Neuronal stem cell (in vitro differentiated cells): ENCODE results near the gene PATJ.

ENCODE experiments used
- DNase-seq: peaks from one replicate; pipeline ENCODE4 v3.0.0-alpha.2; 2013; ENCODE audit warnings: low spot score
- H2AFZ ChIP-seq: one replicate; pipeline ENCODE4 v1.6.1; 2013; ENCODE audit warnings: mild to moderate bottlenecking, low read length, inconsistent platforms
- H2AK5ac ChIP-seq: 2 replicates; pipeline ENCODE4 v1.6.1; 2013; ENCODE audit warnings: low read depth, mild to moderate bottlenecking, inconsistent platforms, low read length, moderate library complexity, mixed read lengths
- H2BK120ac ChIP-seq: 2 replicates; pipeline ENCODE4 v1.6.1; 2013; ENCODE audit warnings: low read depth, mild to moderate bottlenecking, inconsistent platforms, low read length, moderate library complexity, mixed read lengths
- H2BK12ac ChIP-seq: one replicate; pipeline ENCODE4 v1.6.1; 2013; ENCODE audit warnings: low read length, inconsistent platforms
- H2BK15ac ChIP-seq: 2 replicates; pipeline ENCODE4 v1.6.1; 2013; ENCODE audit warnings: mild to moderate bottlenecking, low read length, inconsistent platforms, mixed read lengths
- H2BK5ac ChIP-seq: one replicate; pipeline ENCODE4 v1.6.1; 2013; ENCODE audit warnings: inconsistent platforms, mild to moderate bottlenecking, low read length, moderate library complexity
- H3K14ac ChIP-seq: one replicate; pipeline ENCODE4 v1.6.1; 2013; ENCODE audit warnings: low read length, inconsistent platforms
- H3K18ac ChIP-seq: 2 replicates; pipeline ENCODE4 v1.6.1; 2013; ENCODE audit warnings: low read length, inconsistent platforms
- H3K23ac ChIP-seq: 2 replicates; pipeline ENCODE4 v1.6.1; 2013; ENCODE audit warnings: low read depth, mild to moderate bottlenecking, mixed read lengths, low read length, inconsistent platforms; ENCODE audit not compliant: poor library complexity
- H3K27ac ChIP-seq: replicated peaks from 3 replicates; pipeline ENCODE4 v1.5.1; 2013; ENCODE audit warnings: low read length, inconsistent platforms
- H3K27me3 ChIP-seq, 3 experiments: 2 replicates each; pipeline ENCODE4 v1.6.1; 2013; ENCODE audit warnings: low read length in 3 of 3, mild to moderate bottlenecking in 2 of 3, inconsistent platforms in 1 of 3, low read depth in 1 of 3, mixed read lengths in 1 of 3, moderate library complexity in 1 of 3; ENCODE audit not compliant: control insufficient read depth in 3 of 3, insufficient read depth in 3 of 3
- H3K36me3 ChIP-seq, 2 donors: replicated peaks in 1 of 2; 2 replicates each; pipeline ENCODE4 v1.6.1; 2013; ENCODE audit warnings: low read length in 2 of 2; ENCODE audit not compliant: control insufficient read depth in 2 of 2, insufficient read depth in 2 of 2
- H3K4ac ChIP-seq: 2 replicates; pipeline ENCODE4 v1.6.1; 2013; ENCODE audit warnings: inconsistent platforms, mild to moderate bottlenecking, low read length, moderate library complexity
- H3K4me1 ChIP-seq, 2 donors: 1 replicate in 1 of 2; 2 replicates in 1 of 2; pipeline ENCODE4 v1.6.1; 2013; ENCODE audit warnings: low read length in 2 of 2, low read depth in 1 of 2; ENCODE audit not compliant: control insufficient read depth in 2 of 2, insufficient read depth in 1 of 2
- H3K4me2 ChIP-seq: one replicate; pipeline ENCODE4 v1.6.1; 2013; ENCODE audit warnings: mild to moderate bottlenecking, low read length, inconsistent platforms; ENCODE audit not compliant: insufficient read depth, poor library complexity, severe bottlenecking
- H3K4me3 ChIP-seq, 2 donors: 2 replicates each; pipeline ENCODE4 v1.5.1; 2013; ENCODE audit warnings: low read length in 2 of 2, mild to moderate bottlenecking in 2 of 2, inconsistent platforms in 1 of 2, moderate library complexity in 1 of 2
- H3K79me1 ChIP-seq: one replicate; pipeline ENCODE4 v1.6.1; 2013; ENCODE audit warnings: low read depth, mild to moderate bottlenecking, inconsistent platforms, low read length, moderate library complexity
- H3K9ac ChIP-seq: one replicate; pipeline ENCODE4 v1.6.1; 2013; ENCODE audit warnings: mild to moderate bottlenecking, low read depth, low read length, inconsistent platforms; ENCODE audit not compliant: poor library complexity
- H3K9me3 ChIP-seq, 2 donors: replicated peaks in 1 of 2; 2 replicates each; pipeline versions ENCODE3 to v1.6.1; 2013; ENCODE audit warnings: low read length in 2 of 2, mild to moderate bottlenecking in 2 of 2, inconsistent platforms in 1 of 2, low read depth in 1 of 2, mixed read lengths in 1 of 2, moderate library complexity in 1 of 2; ENCODE audit not compliant: control insufficient read depth in 2 of 2, insufficient read depth in 1 of 2
- H4K8ac ChIP-seq: one replicate; pipeline ENCODE4 v1.6.1; 2013; ENCODE audit warnings: low read depth, mild to moderate bottlenecking, inconsistent platforms, low read length, moderate library complexity
- H4K91ac ChIP-seq: one replicate; pipeline ENCODE4 v1.6.1; 2013; ENCODE audit warnings: low read length, low read depth, mild to moderate bottlenecking, inconsistent platforms; ENCODE audit not compliant: poor library complexity
- WGBS, 2 donors: extraction: QIAGEN DNeasy Blood & Tissue Kit; methylation state at CpG; one replicate each; pipeline ENCODE4 v1.1.7; 2013; ENCODE audit warnings: missing lambda C conversion rate in 2 of 2, mixed read lengths in 1 of 2; ENCODE audit not compliant: insufficient read length in 2 of 2, insufficient replicate concordance in 1 of 2; ENCODE audit errors: extremely low coverage in 2 of 2; 5-methylcytosine and 5-hydroxymethylcytosine counted together

PATJ gene

GRCh38 chr1:62029704-62030103, 287.4 kb downstream of the PATJ start:
- H2BK12ac ChIP-seq = no peak overlapping the region
- H4K8ac ChIP-seq = no peak overlapping the region
- no peak overlapping the region for H2AFZ ChIP-seq
- no peak overlapping the region for H3K9ac ChIP-seq
- H3K27ac ChIP-seq = no peak overlapping the region
- DNase-seq = no peak
- H3K4me3 ChIP-seq = no peak overlapping the region
- no peak overlapping the region for H3K14ac ChIP-seq
- H3K4ac ChIP-seq = no peak overlapping the region
- H2BK120ac ChIP-seq = no peak overlapping the region
- no peak overlapping the region for H2BK5ac ChIP-seq
- no peak overlapping the region for H3K23ac ChIP-seq
- H3K9me3 ChIP-seq = no peaks in the 10 kb centered on the region
- H2AK5ac ChIP-seq = no peak overlapping the region
- no CpG with 5 or more reads among the region's 2 CpGs for WGBS, 2 donors
- no peak overlapping the region for H4K91ac ChIP-seq
- peaks cover 0 to 3% of the 10 kb centered on the region in 2 donors for H3K4me1 ChIP-seq
- H3K18ac ChIP-seq = no peak overlapping the region
- H2BK15ac ChIP-seq = no peak overlapping the region
- H3K4me2 ChIP-seq = no peak overlapping the region
- no peaks in the 10 kb centered on the region for H3K27me3 ChIP-seq
- H3K36me3 ChIP-seq = no peaks in the 10 kb centered on the region
- no peaks in the 10 kb centered on the region for H3K79me1 ChIP-seq

GRCh38 chr1:62034790-62035189, 292.5 kb downstream of the PATJ start:
- H3K4me3 ChIP-seq = no peak overlapping the region
- H3K36me3 ChIP-seq = no peaks in the 10 kb centered on the region
- no peak overlapping the region for H4K91ac ChIP-seq

GRCh38 chr1:62037274-62037673, 295.0 kb downstream of the PATJ start:
- Histone ChIP-seq H2AK5ac (no peak overlapping the region), H2AFZ (no peak overlapping the region), H4K91ac (no peak overlapping the region), H3K9me3 (no peaks in the 10 kb centered on the region), H3K4ac (no peak overlapping the region), H4K8ac (no peak overlapping the region), H2BK15ac (no peak overlapping the region), H3K4me3 (no peak overlapping the region), H2BK5ac (no peak overlapping the region), H3K14ac (no peak overlapping the region), H3K79me1 (no peaks in the 10 kb centered on the region), H3K36me3 (no peaks in the 10 kb centered on the region), H3K4me1 (peaks cover 0 to 5% of the 10 kb centered on the region in 2 donors), H3K9ac (no peak overlapping the region), H3K27ac (no peak overlapping the region), H3K27me3 (no peaks in the 10 kb centered on the region), H3K23ac (no peak overlapping the region), H3K4me2 (no peak overlapping the region), H2BK12ac (no peak overlapping the region), H2BK120ac (no peak overlapping the region), H3K18ac (no peak overlapping the region)
- no CpG with 5 or more reads among the region's 1 CpG for WGBS, 2 donors
- no peak for DNase-seq

More at GRCh38 chr1:62034790-62035189, 292.5 kb downstream of the PATJ start:
- no peak overlapping the region for H2AFZ ChIP-seq
- H3K23ac ChIP-seq = no peak overlapping the region
- H4K8ac ChIP-seq = no peak overlapping the region
- no peak for DNase-seq
- no peak overlapping the region for H2BK12ac ChIP-seq
- no peak overlapping the region for H3K14ac ChIP-seq
- no peak overlapping the region for H3K4me2 ChIP-seq
- no peaks in the 10 kb centered on the region for H3K9me3 ChIP-seq
- no peak overlapping the region for H2BK5ac ChIP-seq
- no peak overlapping the region for H2BK120ac ChIP-seq
- no peaks in the 10 kb centered on the region for H3K27me3 ChIP-seq
- no peak overlapping the region for H3K4ac ChIP-seq
- no peak overlapping the region for H2AK5ac ChIP-seq
- H2BK15ac ChIP-seq = no peak overlapping the region
- H3K18ac ChIP-seq = no peak overlapping the region
- no peak overlapping the region for H3K9ac ChIP-seq
- WGBS, 2 donors = no CpG with 5 or more reads among the region's 4 CpGs
- H3K79me1 ChIP-seq = no peaks in the 10 kb centered on the region
- peaks cover 0 to 5% of the 10 kb centered on the region in 2 donors for H3K4me1 ChIP-seq
- H3K27ac ChIP-seq = no peak overlapping the region

- Histone ChIP-seq H3K27ac (no peak overlapping the region), H3K27me3 (no peaks in the 10 kb centered on the region), H2BK5ac (no peak overlapping the region), H3K14ac (no peak overlapping the region), H3K4me1 (peaks cover 0 to 5% of the 10 kb centered on the region in 2 donors), H3K79me1 (no peaks in the 10 kb centered on the region), H3K4me2 (no peak overlapping the region), H3K9me3 (no peaks in the 10 kb centered on the region), H4K91ac (no peak overlapping the region), H2BK120ac (no peak overlapping the region), H2BK15ac (no peak overlapping the region), H3K9ac (no peak overlapping the region), H3K23ac (no peak overlapping the region), H2AK5ac (no peak overlapping the region), H3K18ac (no peak overlapping the region), H3K4me3 (no peak overlapping the region), H4K8ac (no peak overlapping the region), H3K36me3 (no peaks in the 10 kb centered on the region), H2AFZ (peak overlapping the region; percentile 33), H3K4ac (no peak overlapping the region), H2BK12ac (no peak overlapping the region)
- no peak for DNase-seq
- WGBS, 2 donors = no CpG with 5 or more reads among the region's 7 CpGs
Observed at GRCh38 chr1:62038594-62039284, 296.5 kb downstream of the PATJ start.
